IPS-18c (cell line): ENCODE measurements around the gene EYA2.
"Not testable (repeated sequence)": the region's sequence is repeated elsewhere in the genome, so short reads cannot be mapped to it uniquely, and the experiment has no call there.

ENCODE experiments used
- H3K4me3 ChIP-seq: 2 replicates; pipeline ENCODE4 v1.7.0; 2013; ENCODE audit warnings: low read depth, mild to moderate bottlenecking, low read length, moderate library complexity; ENCODE audit not compliant: insufficient read depth
- H3K9me3 ChIP-seq: one replicate; pipeline ENCODE4 v1.6.1; 2013; ENCODE audit warnings: mild to moderate bottlenecking, low read length, moderate library complexity; ENCODE audit not compliant: control insufficient read depth, insufficient read depth

The EYA2 gene, protein sequence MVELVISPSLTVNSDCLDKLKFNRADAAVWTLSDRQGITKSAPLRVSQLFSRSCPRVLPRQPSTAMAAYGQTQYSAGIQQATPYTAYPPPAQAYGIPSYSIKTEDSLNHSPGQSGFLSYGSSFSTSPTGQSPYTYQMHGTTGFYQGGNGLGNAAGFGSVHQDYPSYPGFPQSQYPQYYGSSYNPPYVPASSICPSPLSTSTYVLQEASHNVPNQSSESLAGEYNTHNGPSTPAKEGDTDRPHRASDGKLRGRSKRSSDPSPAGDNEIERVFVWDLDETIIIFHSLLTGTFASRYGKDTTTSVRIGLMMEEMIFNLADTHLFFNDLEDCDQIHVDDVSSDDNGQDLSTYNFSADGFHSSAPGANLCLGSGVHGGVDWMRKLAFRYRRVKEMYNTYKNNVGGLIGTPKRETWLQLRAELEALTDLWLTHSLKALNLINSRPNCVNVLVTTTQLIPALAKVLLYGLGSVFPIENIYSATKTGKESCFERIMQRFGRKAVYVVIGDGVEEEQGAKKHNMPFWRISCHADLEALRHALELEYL

DNA sequence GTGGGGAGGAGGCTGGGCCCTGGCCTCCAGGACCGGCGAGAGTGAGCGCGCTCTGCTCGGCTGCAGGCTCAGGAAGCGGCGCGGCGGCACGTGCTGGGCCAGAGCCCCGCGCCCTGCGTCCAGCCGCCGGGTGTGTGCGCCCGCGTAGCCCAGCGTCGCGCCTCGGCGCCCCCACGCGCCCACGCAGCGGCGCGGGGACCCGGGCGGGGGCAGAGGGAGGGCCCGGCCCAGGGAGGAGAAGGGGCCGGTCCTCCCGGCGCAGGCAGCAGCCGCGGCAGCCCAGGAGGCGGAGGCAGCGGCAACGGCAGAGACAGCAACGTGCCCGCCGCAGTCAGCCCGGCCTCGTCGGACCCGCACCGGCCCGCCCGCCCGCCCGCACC, at the start of gene EYA2:
Gene EYA2 (plus strand): TSS at position 265 of the 380 bp plus-strand sequence. CDS start 95,168 bp downstream, outside the sequence.
- no peaks in the 10 kb centered on the region for H3K9me3 ChIP-seq
- H3K4me3 ChIP-seq = peak within 1 kb of the TSS; percentile 68

- H3K4me3 ChIP-seq = no peak overlapping the region
- no peaks in the 10 kb centered on the region for H3K9me3 ChIP-seq
These were observed 49.7 kb upstream of the EYA2 start for GRCh38 chr20:46844965-46845364.

DNA sequence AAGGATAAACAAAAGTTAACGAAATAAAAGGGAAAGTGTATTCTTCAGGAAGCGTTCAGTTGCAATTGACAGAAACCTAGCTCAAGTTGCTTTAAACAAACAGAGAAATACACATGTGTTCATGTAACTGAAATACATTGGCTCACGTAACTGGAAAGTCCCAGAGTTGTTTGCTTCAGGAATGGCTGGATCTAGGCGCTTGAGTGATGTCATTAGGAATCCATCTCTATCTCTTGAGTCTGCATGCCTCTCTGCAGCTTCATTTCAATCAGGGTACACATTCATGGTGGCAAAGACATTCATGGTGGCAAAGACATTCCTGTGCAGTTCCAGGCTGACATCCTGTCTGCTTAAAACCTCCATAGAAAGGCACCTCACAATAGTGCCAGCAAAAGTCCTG, 45.4 kb upstream of the EYA2 start:
- no peaks in the 10 kb centered on the region for H3K9me3 ChIP-seq

GRCh38 chr20:46849751-46850150, 44.9 kb upstream of the EYA2 start:
- Histone ChIP-seq H3K4me3 (no peak overlapping the region), H3K9me3 (no peaks in the 10 kb centered on the region)

More for the DNA sequence above, 45.4 kb upstream of the EYA2 start:
- no peak overlapping the region for H3K4me3 ChIP-seq

- no peaks in the 10 kb centered on the region for H3K9me3 ChIP-seq
- H3K4me3 ChIP-seq = no peak overlapping the region
These were observed 44.2 kb upstream of the EYA2 start for GRCh38 chr20:46850416-46850815.

DNA sequence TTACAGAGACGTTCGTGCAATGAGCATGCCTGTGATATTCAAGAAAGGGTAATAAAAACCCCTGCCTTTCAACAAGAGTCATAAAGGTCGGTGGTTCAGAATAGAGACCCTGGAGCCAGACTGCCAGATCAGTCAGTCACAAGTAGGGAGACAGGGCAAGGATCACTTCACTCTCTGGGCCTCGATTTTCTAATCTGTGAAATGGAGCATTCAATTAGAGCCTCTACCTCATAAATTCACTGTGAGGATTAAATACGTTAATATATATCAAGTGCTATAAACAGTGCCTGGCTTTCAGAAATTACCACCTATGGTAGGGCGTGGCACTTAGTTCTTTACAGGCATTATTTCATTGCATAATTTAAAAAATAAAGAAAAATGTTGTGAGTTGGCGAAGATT, 43.7 kb upstream of the EYA2 start:
- Histone ChIP-seq H3K4me3 (no peak overlapping the region), H3K9me3 (no peaks in the 10 kb centered on the region)

- Histone ChIP-seq H3K4me3 (no peak overlapping the region), H3K9me3 (no peaks in the 10 kb centered on the region)
These were observed 42.9 kb upstream of the EYA2 start for GRCh38 chr20:46851746-46852145.

GRCh38 chr20:46852313-46852712, 42.3 kb upstream of the EYA2 start:
- no peaks in the 10 kb centered on the region for H3K9me3 ChIP-seq

DNA sequence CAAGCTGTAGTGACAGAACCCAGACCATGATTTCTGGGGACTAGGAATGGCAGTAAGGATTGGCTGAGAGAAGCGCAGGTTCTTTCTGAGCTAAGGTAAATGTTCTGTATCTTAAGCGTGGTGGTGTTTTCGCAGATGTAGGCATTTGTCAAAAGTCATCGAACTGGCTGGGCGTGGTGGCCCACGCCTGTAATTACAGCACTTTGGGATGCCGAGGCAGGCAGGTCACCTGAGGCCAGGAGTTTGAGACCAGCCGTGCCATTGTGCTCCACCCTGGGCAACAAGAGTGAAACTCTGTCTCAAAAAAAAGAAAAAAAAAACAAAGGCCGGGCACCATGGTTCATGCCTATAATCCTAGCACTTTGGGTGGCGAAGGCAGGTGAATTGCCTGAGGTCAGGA, 40.7 kb upstream of the EYA2 start:
- Histone ChIP-seq H3K9me3 (no peaks in the 10 kb centered on the region), H3K4me3 (no peak overlapping the region)

More at GRCh38 chr20:46852313-46852712, 42.3 kb upstream of the EYA2 start:
- H3K4me3 ChIP-seq = no peak overlapping the region

GRCh38 chr20:46857061-46857831, 37.4 kb upstream of the EYA2 start:
- no peaks in the 10 kb centered on the region for H3K9me3 ChIP-seq
- no peak overlapping the region for H3K4me3 ChIP-seq

DNA sequence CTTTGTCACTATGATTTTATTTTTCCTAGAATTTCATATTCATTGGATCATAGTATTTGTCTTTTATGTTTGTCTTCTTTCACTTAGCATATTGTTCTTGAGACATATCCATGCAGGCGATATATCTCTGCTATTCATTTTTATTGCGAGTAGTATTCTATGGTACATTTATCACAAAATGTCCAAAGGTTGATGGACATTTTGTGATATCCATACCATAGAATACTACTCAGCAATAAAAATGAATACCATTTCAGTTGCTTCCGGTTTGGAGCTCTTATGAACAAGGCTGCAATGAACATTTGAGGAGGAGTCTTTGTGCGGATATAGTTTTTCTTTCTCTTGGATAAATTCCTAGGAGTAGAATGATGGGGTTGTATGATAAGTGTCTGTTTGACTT, 28.8 kb upstream of the EYA2 start:
- H3K4me3 ChIP-seq = no peak overlapping the region
- H3K9me3 ChIP-seq = no peaks in the 10 kb centered on the region

DNA sequence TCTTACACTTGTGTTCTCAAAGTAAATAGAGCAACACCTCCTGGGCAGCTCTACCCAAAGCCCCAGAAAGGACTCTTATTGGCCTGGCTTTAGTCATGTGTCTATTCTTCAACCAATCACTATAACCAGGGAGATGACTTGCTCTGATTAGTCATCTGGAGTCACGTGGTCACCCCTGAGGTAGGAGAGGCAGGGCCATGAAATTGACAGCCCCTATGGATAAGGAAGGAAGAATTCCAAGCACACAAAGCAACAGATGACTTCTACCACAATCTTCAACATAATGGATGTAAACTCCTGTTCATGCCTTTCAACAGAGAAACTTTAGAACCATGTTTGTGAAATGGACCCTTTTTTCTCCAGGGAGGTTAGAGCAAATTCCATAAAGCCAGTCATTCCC, 24.6 kb upstream of the EYA2 start:
- no peak overlapping the region; the same call in 1 of the 2 replicates for H3K4me3 ChIP-seq
- no peaks in the 10 kb centered on the region for H3K9me3 ChIP-seq

GRCh38 chr20:46872328-46873211, 22.1 kb upstream of the EYA2 start:
- Histone ChIP-seq H3K9me3 (no peaks in the 10 kb centered on the region), H3K4me3 (no peak overlapping the region)

DNA sequence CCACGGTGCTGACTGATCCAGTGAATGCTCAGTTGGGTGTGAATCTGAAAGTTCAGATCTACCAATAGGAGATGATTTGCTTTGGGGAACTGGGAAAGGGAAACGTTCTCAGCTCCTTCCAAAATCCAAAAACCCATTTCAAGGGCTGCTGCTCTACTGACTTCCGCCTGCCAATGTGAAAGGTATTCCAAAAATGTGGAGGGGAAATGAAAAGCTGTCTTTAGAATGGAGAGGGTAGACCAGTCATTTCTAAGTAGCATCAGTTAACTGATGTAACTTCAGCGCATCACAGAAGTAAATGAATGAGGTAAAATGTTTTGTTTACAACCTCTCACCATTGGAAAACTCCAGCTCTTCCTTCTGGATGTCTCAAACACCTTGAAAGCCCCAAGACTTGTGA, 19.6 kb upstream of the EYA2 start:
- Histone ChIP-seq H3K4me3 (no peak overlapping the region), H3K9me3 (no peaks in the 10 kb centered on the region)

DNA sequence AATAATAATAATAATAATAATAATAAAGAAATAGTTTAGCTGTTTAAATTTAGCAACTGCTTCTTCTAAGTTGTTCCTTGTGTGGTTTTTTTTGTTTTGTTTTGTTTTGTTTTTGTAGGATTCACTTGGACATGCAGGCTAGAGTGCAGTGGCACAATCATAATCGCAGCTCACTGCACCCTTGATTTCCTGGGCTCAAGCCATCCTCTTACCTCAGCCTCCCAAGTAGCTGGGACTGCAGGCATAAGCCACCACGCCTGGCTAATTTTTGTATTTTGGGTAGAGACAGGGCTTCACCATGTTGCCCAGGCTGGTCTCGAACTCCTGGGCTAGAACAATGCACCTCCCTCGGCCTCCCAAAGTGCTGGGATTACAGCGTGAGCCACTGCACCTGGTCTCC, 15.3 kb upstream of the EYA2 start:
- no peak overlapping the region for H3K4me3 ChIP-seq

DNA sequence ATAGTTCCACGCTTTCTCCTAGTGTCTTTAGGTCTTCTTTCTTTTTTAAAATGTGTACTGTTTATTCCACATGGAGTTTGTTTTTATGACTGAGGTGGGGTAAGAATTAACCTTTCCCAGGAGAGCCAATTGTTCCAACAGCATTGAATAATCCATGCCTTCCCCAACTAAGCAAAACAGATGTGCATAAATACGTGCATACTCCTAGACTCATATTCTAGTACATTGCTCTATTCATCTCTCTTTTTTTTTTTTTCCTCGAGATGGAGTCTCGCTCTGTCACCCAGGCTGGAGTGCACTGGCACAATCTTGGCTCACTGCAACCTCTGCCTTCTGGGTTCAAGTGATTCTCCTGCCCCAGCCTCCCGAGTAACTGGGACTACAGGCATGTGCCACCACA, 14.7 kb upstream of the EYA2 start:
- not testable (repeated sequence) for H3K9me3 ChIP-seq

More for the DNA sequence above, 15.3 kb upstream of the EYA2 start:
- no peaks in the 10 kb centered on the region for H3K9me3 ChIP-seq

DNA sequence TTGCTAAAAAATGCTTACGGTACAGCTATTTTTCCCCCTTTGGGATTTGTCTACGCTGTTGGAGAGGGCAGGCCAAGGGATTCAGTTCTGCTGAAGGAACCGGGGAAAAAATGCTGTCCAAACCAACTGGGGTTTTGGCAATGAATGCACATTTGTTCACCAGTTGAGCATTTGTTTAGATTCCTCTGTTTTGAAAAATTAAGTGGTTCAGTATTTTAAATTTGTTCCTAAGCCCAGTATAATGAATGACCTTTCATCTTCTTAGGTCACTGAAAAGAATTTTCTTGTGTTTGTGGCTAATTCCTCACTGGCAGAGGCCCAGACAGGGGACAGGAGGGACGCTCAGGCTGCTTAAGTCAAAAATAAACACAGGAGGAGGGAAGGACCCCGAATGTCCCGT, 10.8 kb upstream of the EYA2 start:
- H3K9me3 ChIP-seq = no peaks in the 10 kb centered on the region
- H3K4me3 ChIP-seq = no peak overlapping the region

More for the DNA sequence above, 14.7 kb upstream of the EYA2 start:
- not testable (repeated sequence) for H3K4me3 ChIP-seq
